Activated naive CD8-positive, alpha-beta T cell treated with anti-CD3 and anti-CD28 coated beads, Interleukin-2, amount 50 U/mL, for 24 hours (primary cell): ENCODE data around the gene WNT7A.

ENCODE experiments used
- ATAC-seq: fragments of 150-1000 bp; cut with Tn5 transposase; one replicate; pipeline ENCODE4 v1.10.0; 2021
- DNase-seq: peaks from one replicate; pipeline ENCODE4 v3.0.0; 2021
- H3K27ac Mint-ChIP-seq: one replicate; pipeline ENCODE4 v1.8.0; 2021; ENCODE audit warnings: mild to moderate bottlenecking, mixed read lengths
- H3K27me3 Mint-ChIP-seq: one replicate; pipeline ENCODE4 v1.8.0; 2021; ENCODE audit warnings: mixed read lengths
- H3K36me3 Mint-ChIP-seq: one replicate; pipeline ENCODE4 v1.8.0; 2021; ENCODE audit warnings: low read depth, mixed read lengths
- H3K4me1 Mint-ChIP-seq: one replicate; pipeline ENCODE4 v1.8.0; 2021; ENCODE audit warnings: mixed read lengths
- H3K4me3 Mint-ChIP-seq: one replicate; pipeline ENCODE4 v1.8.0; 2021; ENCODE audit warnings: mild to moderate bottlenecking, moderate library complexity, mixed read lengths
- H3K9me3 Mint-ChIP-seq: one replicate; pipeline ENCODE4 v1.8.0; 2021; ENCODE audit warnings: mixed read lengths

WNT7A gene

DNA sequence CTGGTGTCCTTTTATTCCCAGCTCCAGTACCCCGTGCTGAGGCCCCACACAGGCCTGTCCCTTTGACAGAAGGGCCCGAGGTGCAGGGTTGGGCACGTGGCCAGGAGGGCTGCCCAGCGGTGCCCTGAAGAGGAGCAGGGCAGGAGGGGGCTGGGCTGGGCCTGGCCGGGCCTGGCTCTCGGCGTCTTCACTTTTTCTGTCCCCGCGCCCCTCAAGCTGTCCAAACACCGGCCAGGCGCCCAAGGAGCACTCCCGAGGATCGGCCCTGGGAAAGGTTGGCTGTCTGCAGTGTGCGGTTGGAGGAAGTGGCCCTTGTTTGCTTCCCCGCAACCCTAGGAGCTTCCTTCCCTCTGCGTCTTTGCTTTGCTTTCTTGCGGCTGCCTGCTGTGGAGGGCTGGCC, 84.1 kb downstream of the WNT7A start:
- ATAC-seq (no peak), DNase-seq (no peak)
- no peak overlapping the region for H3K27ac Mint-ChIP-seq
- H3K4me3 Mint-ChIP-seq: no peak overlapping the region
- H3K9me3 Mint-ChIP-seq: no peaks in the 10 kb centered on the region
- peaks cover 7% of the 10 kb centered on the region for H3K4me1 Mint-ChIP-seq
- H3K27me3 Mint-ChIP-seq: no peaks in the 10 kb centered on the region
- H3K36me3 Mint-ChIP-seq: no peaks in the 10 kb centered on the region

DNA sequence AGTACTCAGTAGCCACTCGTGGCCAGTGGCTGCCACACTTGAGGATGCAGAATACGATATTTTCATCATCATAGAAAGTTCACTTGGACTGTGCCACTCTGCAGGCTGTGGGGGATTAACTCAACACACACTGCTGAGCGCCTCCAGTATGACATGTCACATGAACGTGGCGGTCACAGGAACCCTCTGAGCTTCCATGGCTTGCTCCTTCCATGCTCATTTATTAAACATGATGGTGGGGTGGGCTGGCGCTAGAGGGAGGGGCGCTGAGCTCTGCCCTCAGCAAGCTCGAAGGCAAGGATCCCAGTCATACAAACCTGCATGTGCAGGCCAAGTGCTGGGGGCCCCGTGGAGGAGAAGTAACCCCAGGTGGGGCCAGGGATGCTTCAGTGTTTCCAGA, 85.5 kb downstream of the WNT7A start:
- H3K36me3 Mint-ChIP-seq: no peaks in the 10 kb centered on the region
- no peak overlapping the region for H3K4me3 Mint-ChIP-seq
- peaks cover 7% of the 10 kb centered on the region for H3K4me1 Mint-ChIP-seq
- no peaks in the 10 kb centered on the region for H3K9me3 Mint-ChIP-seq
- H3K27ac Mint-ChIP-seq: no peak overlapping the region
- DNase-seq (no peak), ATAC-seq (no peak)
- H3K27me3 Mint-ChIP-seq: peaks cover 2% of the 10 kb centered on the region

DNA sequence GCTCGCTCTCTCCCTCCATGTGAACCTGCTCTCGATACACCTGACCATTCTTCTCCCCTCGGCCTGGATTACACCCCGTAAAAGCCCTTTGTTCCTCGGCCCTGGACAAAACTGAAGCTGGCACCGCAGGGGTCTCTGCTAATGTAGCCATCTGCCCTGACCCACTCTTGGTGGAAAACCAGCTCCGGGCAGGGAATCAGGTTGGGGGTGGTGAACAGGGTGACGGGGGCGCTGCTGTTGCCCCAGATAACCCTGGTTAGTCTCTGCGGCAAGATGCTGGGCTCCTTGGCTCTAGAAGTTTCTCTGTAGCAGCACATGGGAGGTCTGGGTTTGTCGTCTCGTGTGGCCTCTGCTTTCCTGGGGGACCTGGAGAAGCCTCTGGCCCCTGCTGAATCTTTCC, 86.4 kb downstream of the WNT7A start:
- H3K4me3 Mint-ChIP-seq: no peak overlapping the region
- H3K27me3 Mint-ChIP-seq: peaks cover 3% of the 10 kb centered on the region
- ATAC-seq (no peak), DNase-seq (no peak)
- no peaks in the 10 kb centered on the region for H3K36me3 Mint-ChIP-seq
- peaks cover 7% of the 10 kb centered on the region for H3K4me1 Mint-ChIP-seq
- no peak overlapping the region for H3K27ac Mint-ChIP-seq
- no peaks in the 10 kb centered on the region for H3K9me3 Mint-ChIP-seq

DNA sequence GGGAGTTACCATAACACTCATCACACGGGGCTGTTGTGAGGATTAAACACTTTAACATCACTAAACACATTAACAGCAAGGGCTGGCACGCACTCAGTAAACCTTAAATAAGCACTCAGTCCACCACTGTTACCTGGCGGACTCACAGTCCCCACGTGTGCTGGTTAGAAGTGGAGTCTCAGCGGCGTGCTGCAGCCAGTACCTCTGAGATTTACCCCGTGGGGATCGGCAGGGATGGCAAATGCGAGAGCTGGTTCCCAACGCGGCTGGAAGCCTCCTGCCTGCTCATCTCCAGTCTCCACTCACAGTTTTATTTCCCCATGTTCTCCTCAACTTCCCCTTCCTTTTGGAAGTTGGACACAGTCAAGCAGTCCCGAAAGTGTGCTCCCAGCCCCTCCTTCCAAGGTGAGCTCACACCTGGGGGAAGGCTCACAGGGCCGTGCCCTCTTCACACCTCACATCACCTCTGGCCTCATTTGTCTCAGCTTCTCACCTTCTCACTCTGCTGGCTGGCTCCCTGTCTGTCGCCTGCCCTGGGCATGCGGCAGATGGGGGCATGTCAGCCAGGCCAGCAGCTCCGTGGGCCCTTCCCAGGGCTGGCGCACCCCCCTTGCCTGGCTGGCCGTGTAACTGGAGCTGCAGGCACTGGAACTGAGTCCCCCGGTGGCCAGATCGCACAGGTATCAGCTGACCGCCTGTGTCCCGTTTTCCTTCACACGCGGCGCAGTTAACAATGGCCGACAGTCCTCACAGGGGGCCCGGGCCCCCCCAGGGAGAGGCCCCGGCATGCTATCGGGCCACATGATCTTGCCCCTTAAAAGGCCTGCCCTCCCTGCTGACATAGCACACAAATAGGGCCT, 87.1 kb downstream of the WNT7A start:
- no peaks in the 10 kb centered on the region for H3K36me3 Mint-ChIP-seq
- DNase-seq (no peak), ATAC-seq (no peak)
- H3K4me1 Mint-ChIP-seq: peaks cover 7% of the 10 kb centered on the region
- no peak overlapping the region for H3K4me3 Mint-ChIP-seq
- H3K9me3 Mint-ChIP-seq: no peaks in the 10 kb centered on the region
- H3K27ac Mint-ChIP-seq: no peak overlapping the region
- peaks cover 3% of the 10 kb centered on the region for H3K27me3 Mint-ChIP-seq

DNA sequence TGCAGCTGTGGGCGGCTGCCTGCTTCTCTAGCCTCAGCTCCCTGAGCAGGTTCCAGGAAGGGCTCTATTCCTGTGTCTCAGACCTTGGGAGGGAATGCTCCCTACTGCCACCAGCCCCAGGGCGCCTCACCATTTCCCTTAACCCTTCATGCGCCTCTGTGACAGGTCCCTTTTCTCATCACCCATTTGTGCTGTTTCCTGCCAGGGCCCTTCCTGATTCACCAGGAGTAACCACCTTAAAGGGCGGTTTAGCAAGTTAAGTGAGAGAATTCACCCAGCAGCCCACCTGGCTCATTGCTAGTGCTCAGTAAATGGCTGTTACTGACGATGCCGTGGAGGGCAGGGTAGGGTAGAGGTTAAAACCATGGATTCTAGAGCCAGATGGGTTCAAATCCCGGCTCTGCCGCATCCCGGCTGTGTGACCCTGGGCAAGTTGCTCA, 87.8 kb downstream of the WNT7A start:
- Mint-ChIP-seq H3K4me1 (peaks cover 7% of the 10 kb centered on the region), H3K27me3 (peaks cover 3% of the 10 kb centered on the region), H3K36me3 (no peaks in the 10 kb centered on the region), H3K9me3 (no peaks in the 10 kb centered on the region), H3K27ac (no peak overlapping the region), H3K4me3 (no peak overlapping the region)
- DNase-seq: no peak
- ATAC-seq: no peak

DNA sequence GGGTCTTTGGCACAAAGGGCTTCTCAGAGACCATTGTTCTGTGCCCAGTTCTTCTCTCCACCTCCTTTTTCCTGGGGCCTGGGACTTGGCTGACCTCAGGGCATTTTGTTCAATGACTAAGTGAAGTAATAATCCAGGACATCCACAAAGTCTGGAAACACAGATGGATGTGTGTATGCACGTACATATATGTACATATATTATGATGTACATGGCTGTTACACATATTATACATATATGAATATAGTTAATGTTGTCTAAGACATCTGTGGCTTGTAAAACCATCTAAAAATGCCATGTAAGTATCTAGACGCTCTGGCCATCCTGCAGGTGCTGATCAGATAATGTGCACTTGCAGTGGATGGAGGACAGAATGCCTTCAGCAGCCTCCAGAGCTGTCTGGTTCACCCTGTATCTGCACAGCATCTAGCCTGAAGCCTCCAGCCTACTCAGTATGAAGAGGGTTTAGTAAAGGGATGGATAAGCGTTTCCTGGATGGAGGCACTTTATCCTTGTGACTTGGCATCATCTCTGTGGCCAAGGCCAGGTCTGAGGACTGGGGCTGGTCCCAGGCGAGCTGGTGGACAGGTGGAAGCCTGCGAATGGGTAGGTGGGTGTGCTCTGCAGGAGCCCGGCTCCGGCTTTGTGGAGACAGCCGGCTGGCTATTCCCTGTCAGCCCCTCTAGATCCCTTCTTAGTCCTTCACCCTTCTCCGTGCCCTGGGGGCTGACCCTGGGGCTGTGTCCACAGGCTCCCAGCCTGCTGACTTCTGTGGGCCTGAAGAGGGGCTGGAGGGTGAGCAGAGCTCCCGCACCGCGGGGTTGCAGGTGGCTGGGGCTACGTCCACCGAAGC, 88.4 kb downstream of the WNT7A start:
- H3K27ac Mint-ChIP-seq: no peak overlapping the region
- H3K9me3 Mint-ChIP-seq: no peaks in the 10 kb centered on the region
- DNase-seq: no peak
- peaks cover 2% of the 10 kb centered on the region for H3K4me1 Mint-ChIP-seq
- ATAC-seq: no peak
- H3K4me3 Mint-ChIP-seq: no peak overlapping the region
- no peaks in the 10 kb centered on the region for H3K36me3 Mint-ChIP-seq
- peaks cover 3% of the 10 kb centered on the region for H3K27me3 Mint-ChIP-seq

DNA sequence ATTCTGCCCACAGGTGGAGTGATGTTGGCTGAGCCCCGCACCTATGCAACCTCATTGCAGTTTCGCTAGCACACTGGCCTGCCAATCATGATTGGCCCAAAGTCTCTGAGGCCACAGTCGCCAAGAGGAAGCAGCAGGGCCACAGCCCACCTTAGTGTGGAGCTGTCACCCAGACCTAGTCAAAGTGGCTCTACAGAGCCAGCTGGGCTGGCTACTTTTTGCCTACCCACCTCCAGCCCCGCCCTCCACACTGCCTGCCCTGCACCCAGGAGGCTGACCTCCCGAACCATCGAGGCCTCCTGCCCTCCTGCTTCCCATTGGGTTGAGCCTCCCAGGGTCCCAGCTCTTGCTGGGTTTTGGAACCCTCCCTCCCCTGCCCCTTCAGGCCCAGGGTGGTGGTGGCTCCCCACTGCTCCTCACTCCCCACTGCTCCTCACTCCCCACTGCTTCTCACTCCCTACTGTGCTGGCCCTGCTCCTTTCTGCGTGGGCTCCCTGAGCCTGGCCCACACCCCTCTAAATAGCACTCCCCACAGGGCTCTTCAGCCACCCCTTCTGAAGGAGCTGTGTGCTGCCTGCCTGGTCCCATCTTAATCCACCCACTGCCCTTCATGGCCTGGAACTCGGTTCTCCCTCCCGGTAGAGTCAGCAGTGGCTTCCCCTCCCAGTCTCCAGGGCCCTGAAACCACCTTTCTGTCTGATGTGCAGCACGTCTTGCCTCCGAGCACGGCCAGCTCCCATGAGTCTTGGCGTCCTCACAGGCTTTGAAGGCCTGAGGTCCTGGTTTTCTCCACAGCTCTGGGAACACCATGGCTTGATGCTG, 89.3 kb downstream of the WNT7A start:
- peaks cover 3% of the 10 kb centered on the region for H3K27me3 Mint-ChIP-seq
- no peak overlapping the region for H3K4me3 Mint-ChIP-seq
- no peak overlapping the region for H3K27ac Mint-ChIP-seq
- ATAC-seq (no peak), DNase-seq (no peak)
- H3K9me3 Mint-ChIP-seq: no peaks in the 10 kb centered on the region
- no peaks in the 10 kb centered on the region for H3K36me3 Mint-ChIP-seq
- H3K4me1 Mint-ChIP-seq: no peaks in the 10 kb centered on the region

DNA sequence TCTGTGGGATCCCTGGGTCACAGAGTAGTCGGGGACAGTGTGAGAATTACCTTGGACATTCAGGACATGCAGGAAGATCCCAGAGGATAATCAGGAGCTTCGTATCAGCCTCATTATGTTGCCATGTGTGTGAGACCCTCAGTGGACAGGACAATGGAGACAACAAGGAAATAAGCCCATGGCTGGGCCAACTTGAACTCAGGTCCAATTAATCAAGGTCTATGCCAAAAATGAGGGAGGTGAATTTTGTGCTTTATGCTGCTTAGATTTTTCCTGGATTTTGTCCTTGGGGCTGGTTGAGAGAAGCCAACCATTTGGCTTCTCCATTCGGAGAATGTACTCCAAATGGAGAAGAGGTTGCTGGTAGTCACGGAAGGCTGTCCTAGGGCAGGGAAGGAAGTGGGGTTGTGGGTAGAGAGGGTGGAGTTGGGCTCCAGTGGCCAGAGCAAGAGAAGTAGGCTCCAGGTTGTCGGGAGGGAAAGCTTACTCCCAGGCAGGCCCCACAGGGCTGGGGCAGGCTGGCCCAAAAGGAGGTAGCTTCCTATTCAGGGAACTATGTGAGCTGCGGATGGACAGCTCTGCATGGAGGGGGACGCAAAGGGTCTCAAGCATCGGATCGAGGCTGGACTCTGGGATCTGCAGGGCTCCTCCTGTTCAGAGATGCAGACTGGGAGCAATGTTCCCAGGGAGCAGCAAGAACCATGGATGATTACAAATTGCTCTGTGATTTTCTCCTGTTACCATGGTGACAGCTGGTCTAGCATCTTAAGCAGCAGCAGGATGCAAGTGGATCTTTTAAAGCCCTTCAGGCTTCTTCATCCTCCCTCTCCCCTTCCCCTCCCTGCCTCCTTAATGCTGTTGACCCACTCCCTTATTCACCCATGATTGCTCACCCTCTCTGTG, 91.1 kb downstream of the WNT7A start:
- no peaks in the 10 kb centered on the region for H3K9me3 Mint-ChIP-seq
- H3K36me3 Mint-ChIP-seq: no peaks in the 10 kb centered on the region
- no peak for ATAC-seq
- H3K4me3 Mint-ChIP-seq: no peak overlapping the region
- peaks cover 5% of the 10 kb centered on the region for H3K27me3 Mint-ChIP-seq
- no peak for DNase-seq
- no peak overlapping the region for H3K27ac Mint-ChIP-seq
- H3K4me1 Mint-ChIP-seq: no peaks in the 10 kb centered on the region

DNA sequence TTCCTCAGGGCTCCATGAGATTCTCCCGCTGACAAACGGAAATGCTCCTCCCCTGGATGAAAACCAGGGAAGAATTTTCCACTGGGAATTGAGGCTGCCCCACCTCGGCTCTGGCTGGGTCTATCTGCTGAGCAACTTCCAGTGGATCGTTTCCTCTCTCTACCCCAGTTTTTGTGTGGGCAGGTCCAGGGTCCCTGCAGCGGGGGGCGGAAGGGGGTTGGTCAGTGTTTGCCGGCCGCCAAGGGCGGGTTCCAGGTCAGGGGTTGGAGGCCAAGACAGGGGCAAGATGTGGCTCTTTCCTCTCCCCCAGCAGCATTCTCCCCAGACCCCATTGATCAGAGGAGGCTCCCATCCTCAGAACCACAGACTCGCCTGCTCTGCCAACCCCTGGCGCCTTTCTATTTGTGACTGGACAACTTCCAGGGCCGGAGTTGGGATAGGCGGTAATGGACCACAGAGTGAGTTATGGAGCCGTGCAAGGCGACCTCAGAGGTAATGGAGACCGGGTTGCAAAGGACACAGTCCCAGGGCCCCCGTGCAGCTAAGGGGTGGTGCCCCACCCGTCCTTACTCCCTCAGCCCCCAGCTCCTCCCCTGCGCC, 92.2 kb downstream of the WNT7A start:
- no peaks in the 10 kb centered on the region for H3K36me3 Mint-ChIP-seq
- no peak overlapping the region for H3K4me3 Mint-ChIP-seq
- H3K27ac Mint-ChIP-seq: no peak overlapping the region
- H3K27me3 Mint-ChIP-seq: peaks cover 11% of the 10 kb centered on the region
- ATAC-seq (no peak), DNase-seq (no peak)
- no peaks in the 10 kb centered on the region for H3K9me3 Mint-ChIP-seq
- H3K4me1 Mint-ChIP-seq: no peaks in the 10 kb centered on the region

DNA sequence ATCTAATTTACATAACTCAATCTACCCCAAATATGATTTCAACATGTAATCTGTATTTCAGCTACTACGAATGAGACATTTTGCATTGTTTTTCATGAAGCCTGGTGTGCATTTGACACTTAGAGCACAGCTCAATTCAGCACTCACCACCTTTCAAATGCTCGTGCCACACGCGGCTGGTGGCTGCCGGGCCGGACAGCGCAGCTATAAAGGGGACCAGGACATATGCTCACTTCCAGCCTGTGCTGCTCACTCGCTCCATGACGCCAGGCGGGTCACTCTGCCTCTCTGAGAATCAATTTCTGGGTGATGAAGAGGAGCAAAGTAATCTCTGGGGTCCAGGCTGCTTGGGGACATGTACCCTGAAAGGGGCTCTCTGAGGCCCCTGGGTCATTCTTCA, 93.1 kb downstream of the WNT7A start:
- no peak for ATAC-seq
- Mint-ChIP-seq H3K4me3 (no peak overlapping the region), H3K4me1 (peaks cover 2% of the 10 kb centered on the region), H3K27me3 (peaks cover 14% of the 10 kb centered on the region), H3K27ac (no peak overlapping the region), H3K9me3 (no peaks in the 10 kb centered on the region), H3K36me3 (no peaks in the 10 kb centered on the region)
- DNase-seq: no peak

DNA sequence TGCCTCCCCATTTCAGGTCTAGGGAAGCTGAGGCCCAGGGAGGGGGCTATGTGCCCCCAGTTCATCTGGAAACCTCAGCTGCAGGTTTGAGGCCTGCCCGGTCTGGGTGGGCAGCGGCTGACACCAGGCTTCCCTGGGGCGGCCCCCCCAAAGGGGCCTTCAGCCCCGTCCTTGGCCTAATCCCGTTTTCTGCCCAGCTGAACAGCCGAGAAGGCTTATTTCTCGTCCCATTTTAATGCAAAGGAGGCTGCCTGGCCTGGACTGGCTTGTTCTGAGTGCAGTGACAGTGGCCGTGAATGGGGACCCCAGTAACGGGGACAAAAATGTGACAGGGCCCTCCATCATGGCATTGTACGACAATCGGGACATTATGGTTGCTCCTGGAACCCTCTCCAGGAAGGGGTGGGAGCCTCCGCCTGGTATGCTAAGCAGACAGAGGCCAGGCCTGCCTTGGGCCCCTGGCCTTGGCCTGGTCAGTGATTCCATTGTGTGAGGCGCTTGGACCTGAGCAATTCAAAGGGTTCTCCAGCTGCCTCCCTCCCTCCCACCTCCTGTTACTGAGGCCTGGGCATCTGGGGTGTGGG, 93.9 kb downstream of the WNT7A start:
- Mint-ChIP-seq H3K36me3 (no peaks in the 10 kb centered on the region), H3K9me3 (no peaks in the 10 kb centered on the region), H3K4me1 (peaks cover 2% of the 10 kb centered on the region), H3K27me3 (peaks cover 16% of the 10 kb centered on the region), H3K27ac (no peak overlapping the region), H3K4me3 (no peak overlapping the region)
- ATAC-seq: no peak
- no peak for DNase-seq

DNA sequence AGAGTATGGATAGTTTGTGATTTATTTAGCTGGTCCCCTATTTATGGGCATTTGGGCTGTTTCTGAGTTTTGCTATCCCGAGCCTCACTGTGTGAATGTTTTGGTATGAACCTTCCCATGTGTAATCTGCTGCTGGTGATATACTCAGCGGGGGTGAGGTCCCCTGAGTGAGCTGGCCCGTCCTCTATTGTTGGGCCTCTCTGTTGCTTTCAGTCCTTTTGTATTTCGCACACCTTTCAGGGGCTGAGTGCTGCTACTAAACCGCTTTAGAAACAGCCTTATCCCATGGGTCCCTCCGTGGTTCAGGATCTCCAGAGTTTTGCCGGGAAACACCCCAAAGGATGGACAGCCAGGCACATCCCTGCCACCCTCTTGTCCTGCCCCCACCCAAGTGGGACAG, 94.5 kb downstream of the WNT7A start:
- Mint-ChIP-seq H3K36me3 (no peaks in the 10 kb centered on the region), H3K4me1 (peaks cover 2% of the 10 kb centered on the region), H3K9me3 (no peaks in the 10 kb centered on the region), H3K27me3 (peaks cover 16% of the 10 kb centered on the region), H3K27ac (no peak overlapping the region), H3K4me3 (no peak overlapping the region)
- ATAC-seq (no peak), DNase-seq (no peak)

DNA sequence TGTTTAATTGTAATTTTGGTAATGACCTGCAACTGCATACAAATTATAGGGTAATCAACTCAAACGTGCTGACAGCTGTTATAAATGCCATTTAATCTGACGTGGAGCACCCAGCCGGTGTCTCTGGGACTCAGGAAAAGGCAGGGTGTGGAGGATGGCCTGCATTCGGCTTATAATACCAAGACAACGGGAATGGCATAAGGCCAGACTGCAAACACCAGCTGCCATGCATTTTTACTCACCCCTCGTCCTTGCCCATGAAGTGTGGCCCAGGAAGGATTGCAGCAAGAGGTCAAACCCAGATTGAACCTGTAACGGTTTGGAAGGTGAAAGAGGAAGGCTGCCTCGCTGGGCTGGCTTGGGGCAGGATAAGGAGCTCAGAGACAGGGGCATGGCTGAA, 96.4 kb downstream of the WNT7A start:
- no peak overlapping the region for H3K4me3 Mint-ChIP-seq
- peaks cover 13% of the 10 kb centered on the region for H3K27me3 Mint-ChIP-seq
- DNase-seq (no peak), ATAC-seq (no peak)
- no peaks in the 10 kb centered on the region for H3K36me3 Mint-ChIP-seq
- no peaks in the 10 kb centered on the region for H3K9me3 Mint-ChIP-seq
- H3K4me1 Mint-ChIP-seq: peaks cover 2% of the 10 kb centered on the region
- H3K27ac Mint-ChIP-seq: no peak overlapping the region
